BE2C (cell line): ENCODE measurements around the gene NAP1L5.

ENCODE experiments used
- DNase-seq: peaks from one replicate; pipeline ENCODE4 v3.0.0-alpha.2; 2020
- H3K27me3 ChIP-seq: fragments of 250-450 bp; sonication (Bioruptor Pico); 2 replicates; pipeline ENCODE4 v1.5.1; 2020; ENCODE audit warnings: mild to moderate bottlenecking
- H3K36me3 ChIP-seq: fragments of 250-450 bp; sonication (Bioruptor Pico); 2 replicates; pipeline ENCODE4 v1.5.1; 2020; ENCODE audit warnings: mild to moderate bottlenecking
- H3K4me1 ChIP-seq: fragments of 250-450 bp; sonication (Bioruptor Pico); 2 replicates; pipeline ENCODE4 v1.5.1; 2020
- H3K4me3 ChIP-seq: 2 replicates; pipeline ENCODE4 v1.5.1; 2011; ENCODE audit warnings: low read depth, low read length
- H3K9me3 ChIP-seq: fragments of 250-450 bp; sonication (Bioruptor Pico); 2 replicates; pipeline ENCODE4 v1.5.1; 2020
- TF ChIP-seq, protein P1 (sequence below): IDR thresholded peaks from 2 replicates; pipeline ENCODE4 v1.5.1; 2012; ENCODE audit warnings: mild to moderate bottlenecking, low read depth, low read length

Gene NAP1L5

DNA sequence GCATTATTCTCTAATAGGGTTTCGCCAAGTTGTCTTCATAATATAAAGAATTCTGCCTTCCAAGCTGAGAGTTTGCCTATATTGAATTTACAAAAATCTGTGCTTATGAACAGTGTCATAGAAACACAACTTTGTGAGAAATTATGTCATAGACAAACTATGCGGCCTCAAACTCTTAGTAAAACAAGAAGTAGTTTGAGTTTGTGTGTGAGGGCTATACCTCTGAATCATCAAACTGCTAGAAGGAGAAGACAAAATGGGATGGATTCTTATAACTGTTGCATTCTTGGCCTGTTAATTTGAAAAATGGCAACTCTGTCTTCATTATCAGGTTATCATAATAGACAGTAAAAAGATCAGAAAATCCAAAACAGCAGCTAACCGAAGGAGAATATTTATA lies 46.1 kb upstream of the NAP1L5 start:
- H3K4me3 ChIP-seq: no peak overlapping the region
- TF ChIP-seq, protein P1, sequence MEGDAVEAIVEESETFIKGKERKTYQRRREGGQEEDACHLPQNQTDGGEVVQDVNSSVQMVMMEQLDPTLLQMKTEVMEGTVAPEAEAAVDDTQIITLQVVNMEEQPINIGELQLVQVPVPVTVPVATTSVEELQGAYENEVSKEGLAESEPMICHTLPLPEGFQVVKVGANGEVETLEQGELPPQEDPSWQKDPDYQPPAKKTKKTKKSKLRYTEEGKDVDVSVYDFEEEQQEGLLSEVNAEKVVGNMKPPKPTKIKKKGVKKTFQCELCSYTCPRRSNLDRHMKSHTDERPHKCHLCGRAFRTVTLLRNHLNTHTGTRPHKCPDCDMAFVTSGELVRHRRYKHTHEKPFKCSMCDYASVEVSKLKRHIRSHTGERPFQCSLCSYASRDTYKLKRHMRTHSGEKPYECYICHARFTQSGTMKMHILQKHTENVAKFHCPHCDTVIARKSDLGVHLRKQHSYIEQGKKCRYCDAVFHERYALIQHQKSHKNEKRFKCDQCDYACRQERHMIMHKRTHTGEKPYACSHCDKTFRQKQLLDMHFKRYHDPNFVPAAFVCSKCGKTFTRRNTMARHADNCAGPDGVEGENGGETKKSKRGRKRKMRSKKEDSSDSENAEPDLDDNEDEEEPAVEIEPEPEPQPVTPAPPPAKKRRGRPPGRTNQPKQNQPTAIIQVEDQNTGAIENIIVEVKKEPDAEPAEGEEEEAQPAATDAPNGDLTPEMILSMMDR: no peak
- H3K4me1 ChIP-seq: no peaks in the 10 kb centered on the region
- no peaks in the 10 kb centered on the region for H3K9me3 ChIP-seq
- DNase-seq: no peak
- peaks cover 40% of the 10 kb centered on the region for H3K36me3 ChIP-seq
- H3K27me3 ChIP-seq: no peaks in the 10 kb centered on the region

DNA sequence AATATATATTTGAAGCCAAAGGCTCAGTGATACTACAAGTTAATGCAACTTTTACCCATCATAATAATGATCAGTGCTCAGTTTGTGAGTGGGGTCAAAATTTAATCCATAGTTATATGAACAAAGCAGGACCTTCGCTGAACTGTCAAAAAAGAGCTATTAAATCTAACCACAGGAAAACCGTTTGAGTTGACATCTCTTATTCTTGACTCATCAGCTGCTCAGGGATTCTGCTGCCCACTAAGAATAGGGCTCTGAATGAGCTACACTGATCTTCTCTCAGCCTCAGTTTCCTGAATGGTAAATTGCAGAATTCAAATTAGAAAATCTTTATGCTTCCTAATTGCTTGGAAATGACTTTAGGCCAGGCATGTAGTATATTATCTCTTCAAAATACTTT lies 44.9 kb upstream of the NAP1L5 start:
- Histone ChIP-seq H3K9me3 (no peaks in the 10 kb centered on the region), H3K36me3 (peaks cover 36% of the 10 kb centered on the region), H3K27me3 (no peaks in the 10 kb centered on the region), H3K4me3 (no peak overlapping the region), H3K4me1 (no peaks in the 10 kb centered on the region)
- TF ChIP-seq, protein P1: no peak
- DNase-seq: no peak

DNA sequence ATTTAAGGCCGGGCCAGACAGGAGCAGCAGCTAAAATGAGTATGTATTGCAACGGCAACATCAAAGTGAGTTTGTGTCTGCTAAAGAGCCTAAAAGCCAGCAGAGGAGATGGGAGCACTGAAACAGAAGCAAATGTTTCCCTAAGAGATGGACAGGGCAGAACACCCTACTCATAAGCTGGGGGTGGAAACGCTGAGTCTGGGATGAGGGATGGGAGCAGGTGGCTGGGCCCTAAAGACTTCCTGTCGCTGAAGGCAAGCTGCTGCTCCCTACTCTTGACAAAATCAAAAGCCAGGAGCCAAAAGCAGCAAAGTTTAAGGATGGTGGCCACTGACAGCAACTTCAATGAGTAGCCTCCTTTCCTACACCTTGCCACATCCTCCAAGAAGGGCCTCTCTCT lies 40.6 kb upstream of the NAP1L5 start:
- H3K36me3 ChIP-seq: peaks cover 26% of the 10 kb centered on the region

DNA sequence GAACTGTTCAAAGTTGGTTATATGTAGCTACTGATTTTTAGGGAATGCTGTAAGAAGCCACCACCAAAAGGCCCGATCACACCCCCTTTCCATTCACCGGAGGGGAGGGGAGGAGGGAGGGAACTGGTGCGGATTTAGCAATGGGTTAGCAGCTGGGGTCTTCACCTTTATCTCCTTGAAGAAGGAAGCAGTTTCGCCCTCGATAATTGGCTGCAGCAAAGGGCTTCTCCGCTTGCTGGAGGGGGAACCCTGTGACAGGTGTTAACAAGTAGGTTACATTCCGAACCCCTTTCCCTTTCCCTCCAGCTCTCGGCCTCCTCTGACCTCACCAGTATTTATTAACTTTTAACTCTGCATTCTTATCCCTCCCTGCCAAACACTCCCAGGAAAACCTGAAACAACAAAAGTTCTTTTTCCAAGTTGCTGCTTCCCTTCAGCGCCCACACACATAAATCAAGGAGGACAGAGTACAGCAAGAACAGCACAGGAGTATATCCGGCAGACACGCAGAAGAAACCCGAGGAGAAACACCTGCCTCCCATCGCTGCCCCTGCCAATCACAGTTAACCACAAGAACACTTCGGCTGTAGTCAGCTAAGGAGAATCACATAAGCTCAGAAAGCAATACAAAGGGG lies 39.8 kb upstream of the NAP1L5 start:
- TF ChIP-seq, protein P1: no peak
- DNase-seq: no peak
- H3K4me3 ChIP-seq: no peak overlapping the region
- peaks cover 7% of the 10 kb centered on the region; the same call in 1 of the 2 replicates for H3K4me1 ChIP-seq
- H3K36me3 ChIP-seq: peaks cover 22% of the 10 kb centered on the region
- no peaks in the 10 kb centered on the region for H3K9me3 ChIP-seq
- no peaks in the 10 kb centered on the region for H3K27me3 ChIP-seq

More for the DNA sequence above, 40.6 kb upstream of the NAP1L5 start:
- TF ChIP-seq, protein P1: no peak
- Histone ChIP-seq H3K4me1 (peaks cover 7% of the 10 kb centered on the region; the same call in 1 of the 2 replicates), H3K9me3 (no peaks in the 10 kb centered on the region), H3K27me3 (no peaks in the 10 kb centered on the region), H3K4me3 (no peak overlapping the region)
- no peak for DNase-seq

DNA sequence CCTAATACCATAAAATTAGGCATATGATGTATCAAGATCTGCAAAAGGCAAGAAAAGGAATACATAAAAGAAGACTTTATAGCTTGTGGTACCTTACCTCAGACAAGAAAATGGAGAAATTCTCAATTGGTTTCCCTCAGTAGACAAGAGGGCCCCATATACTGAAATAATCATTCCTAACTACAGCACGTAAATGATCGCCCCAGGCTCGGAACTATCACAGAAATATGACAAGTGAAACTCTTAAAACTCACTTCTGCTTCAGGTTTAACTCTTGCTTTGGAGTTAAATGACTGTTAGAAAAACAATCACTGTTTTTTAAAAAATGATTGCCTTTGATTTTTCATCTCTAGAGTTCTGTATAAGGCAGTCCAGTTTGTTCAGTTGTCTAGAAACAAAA lies 38.6 kb upstream of the NAP1L5 start:
- no peak for DNase-seq
- peaks cover 7% of the 10 kb centered on the region; the same call in 1 of the 2 replicates for H3K4me1 ChIP-seq
- H3K9me3 ChIP-seq: no peaks in the 10 kb centered on the region
- H3K27me3 ChIP-seq: no peaks in the 10 kb centered on the region
- H3K36me3 ChIP-seq: peaks cover 26% of the 10 kb centered on the region
- TF ChIP-seq, protein P1: no peak
- no peak overlapping the region for H3K4me3 ChIP-seq

DNA sequence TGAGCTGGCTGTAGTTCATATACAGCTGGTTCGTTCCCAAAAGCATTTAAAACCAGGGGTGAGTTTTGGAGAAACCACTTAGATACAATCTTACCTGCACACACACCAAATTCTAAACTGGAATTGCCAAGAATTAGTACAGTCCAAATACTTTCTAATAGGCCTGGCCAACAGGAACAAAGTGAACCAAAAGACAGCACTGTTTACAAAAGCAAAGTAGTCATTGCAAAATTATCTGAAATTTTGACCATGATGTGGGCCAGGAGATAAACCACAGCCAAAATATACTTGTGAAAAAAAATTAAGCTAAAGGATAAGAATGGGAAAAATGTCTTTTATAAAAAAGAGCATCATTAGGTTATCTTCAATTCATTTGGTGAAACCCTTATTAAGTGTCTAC lies 37.9 kb upstream of the NAP1L5 start:
- TF ChIP-seq, protein P1: no peak
- H3K4me1 ChIP-seq: peaks cover 7% of the 10 kb centered on the region; the same call in 1 of the 2 replicates
- H3K27me3 ChIP-seq: no peaks in the 10 kb centered on the region
- H3K9me3 ChIP-seq: no peaks in the 10 kb centered on the region
- H3K36me3 ChIP-seq: peaks cover 25% of the 10 kb centered on the region
- no peak overlapping the region for H3K4me3 ChIP-seq
- no peak for DNase-seq
